ENCODE results near the gene PCBP4.

PCBP4 gene

GRCh38 chr3:51967384-51968169, at the start of gene PCBP4:
PCBP4 (minus strand) TSS chr3:51967454; CDS start chr3:51961240, 6,214 bp downstream.
- DNase-seq (ENCODE audit: low read depth in 2 of 2), result peak in 1 of 2 donors; percentile 42
- TF ChIP-seq CTCF (IDR thresholded peaks at IDR 0.05; ENCODE audit: low read depth, low read length), result no peak

GRCh38 chr3:52015438-52016228, 48.4 kb upstream of the PCBP4 start:
- no peak for TF ChIP-seq CTCF (IDR thresholded peaks at IDR 0.05; ENCODE audit: low read depth, low read length)

More at GRCh38 chr3:51967384-51968169, at the start of gene PCBP4:
- H3K4me3 ChIP-seq (replicated peaks in 1 of 2; ENCODE audit: low read depth in 2 of 2, low read length in 2 of 2), result peak within 1 kb of the TSS; percentile 67 to 68

GRCh38 chr3:52014613-52015012, 47.4 kb upstream of the PCBP4 start:
- no peak for DNase-seq (ENCODE audit: low read depth in 2 of 2)
- TF ChIP-seq CTCF (IDR thresholded peaks at IDR 0.05; ENCODE audit: low read depth, low read length), result peak; percentile 32
- no peak overlapping the region for H3K4me3 ChIP-seq (replicated peaks in 1 of 2; ENCODE audit: low read depth in 2 of 2, low read length in 2 of 2)

More at GRCh38 chr3:52015438-52016228, 48.4 kb upstream of the PCBP4 start:
- DNase-seq (ENCODE audit: low read depth in 2 of 2), result no peak
- no peak overlapping the region for H3K4me3 ChIP-seq (replicated peaks in 1 of 2; ENCODE audit: low read depth in 2 of 2, low read length in 2 of 2)

GRCh38 chr3:52013802-52014598, 46.7 kb upstream of the PCBP4 start:
- TF ChIP-seq CTCF (IDR thresholded peaks at IDR 0.05; ENCODE audit: low read depth, low read length), result peak; percentile 6
- no peak overlapping the region for H3K4me3 ChIP-seq (replicated peaks in 1 of 2; ENCODE audit: low read depth in 2 of 2, low read length in 2 of 2)
- no peak for DNase-seq (ENCODE audit: low read depth in 2 of 2)

GRCh38 chr3:52012699-52013098, 45.4 kb upstream of the PCBP4 start:
- H3K4me3 ChIP-seq (replicated peaks in 1 of 2; ENCODE audit: low read depth in 2 of 2, low read length in 2 of 2), result no peak overlapping the region
- no peak for DNase-seq (ENCODE audit: low read depth in 2 of 2)
- TF ChIP-seq CTCF (IDR thresholded peaks at IDR 0.05; ENCODE audit: low read depth, low read length), result no peak

- no peak for TF ChIP-seq CTCF (IDR thresholded peaks at IDR 0.05; ENCODE audit: low read depth, low read length)
- DNase-seq (ENCODE audit: low read depth in 2 of 2), result no peak
- no peak overlapping the region for H3K4me3 ChIP-seq (replicated peaks in 1 of 2; ENCODE audit: low read depth in 2 of 2, low read length in 2 of 2)
Measured at GRCh38 chr3:52010431-52010830, 43.2 kb upstream of the PCBP4 start.
